ENCODE data around the gene MAP2. TPM values are rescaled to one million over a fixed set of nuclear protein-coding genes. Genes with fewer than 3 reads are reported as not detected.

MAP2 gene
- total RNA-seq, 1 donor from 2014 or later = 2.8 TPM

DNA sequence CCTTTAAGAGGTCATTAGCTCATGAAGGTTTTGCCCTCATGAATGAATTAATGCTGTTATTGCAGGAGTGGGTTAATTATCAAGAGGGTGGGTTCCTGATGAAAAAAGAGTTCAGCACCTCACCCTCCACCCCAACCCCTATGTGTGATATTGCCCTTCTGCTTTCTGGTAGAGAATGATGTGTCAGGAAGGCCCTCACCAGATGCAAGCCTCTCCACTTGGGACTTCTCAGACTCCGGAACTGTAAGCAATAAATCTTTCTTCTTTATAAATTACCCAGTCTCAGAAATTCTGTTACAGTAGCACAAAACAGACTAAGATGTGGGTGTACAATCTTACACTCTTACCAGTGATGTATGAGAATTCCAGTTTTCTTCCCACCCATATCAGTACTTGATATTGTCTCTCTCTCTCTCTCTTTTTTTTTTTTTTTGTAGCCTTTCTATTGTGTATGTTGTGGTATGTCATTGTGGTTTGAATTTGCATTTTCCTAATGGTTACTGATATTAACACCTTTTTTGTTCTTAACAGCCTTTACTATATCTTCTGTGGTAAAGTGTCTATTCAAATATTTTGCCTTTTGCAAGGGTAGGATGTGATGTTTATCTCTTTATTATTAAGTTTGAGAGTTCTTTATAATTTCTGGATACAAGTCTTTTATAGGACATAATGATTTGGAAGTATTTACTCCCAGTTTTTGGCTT, 10.4 kb upstream of the MAP2 start:
- ATAC-seq (ENCODE audit: poor library complexity) (no peak), DNase-seq (no peak)
- intact Hi-C loops (cut with DNase I) = no loop called here

DNA sequence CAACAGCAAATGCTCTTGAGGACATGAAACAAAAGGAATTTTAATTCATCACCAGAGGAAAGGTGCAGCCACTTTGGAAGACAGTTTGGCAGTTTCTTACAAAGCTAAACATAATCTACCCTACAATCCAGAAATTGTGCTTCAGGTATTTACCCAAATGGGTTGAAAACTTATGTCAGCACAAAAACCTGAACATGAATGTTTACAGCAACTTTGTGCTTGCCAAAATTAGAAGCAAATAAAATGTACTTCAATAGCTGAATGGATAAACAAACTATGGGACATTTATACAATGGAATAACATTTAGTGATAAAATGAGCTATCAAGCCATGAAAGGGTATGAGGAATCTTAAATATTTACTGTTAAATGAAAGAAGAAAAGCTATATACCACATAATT, 6.9 kb upstream of the MAP2 start:
- intact Hi-C loops (cut with DNase I) = no loop called here
- ATAC-seq (ENCODE audit: poor library complexity) = no peak
- DNase-seq = no peak

DNA sequence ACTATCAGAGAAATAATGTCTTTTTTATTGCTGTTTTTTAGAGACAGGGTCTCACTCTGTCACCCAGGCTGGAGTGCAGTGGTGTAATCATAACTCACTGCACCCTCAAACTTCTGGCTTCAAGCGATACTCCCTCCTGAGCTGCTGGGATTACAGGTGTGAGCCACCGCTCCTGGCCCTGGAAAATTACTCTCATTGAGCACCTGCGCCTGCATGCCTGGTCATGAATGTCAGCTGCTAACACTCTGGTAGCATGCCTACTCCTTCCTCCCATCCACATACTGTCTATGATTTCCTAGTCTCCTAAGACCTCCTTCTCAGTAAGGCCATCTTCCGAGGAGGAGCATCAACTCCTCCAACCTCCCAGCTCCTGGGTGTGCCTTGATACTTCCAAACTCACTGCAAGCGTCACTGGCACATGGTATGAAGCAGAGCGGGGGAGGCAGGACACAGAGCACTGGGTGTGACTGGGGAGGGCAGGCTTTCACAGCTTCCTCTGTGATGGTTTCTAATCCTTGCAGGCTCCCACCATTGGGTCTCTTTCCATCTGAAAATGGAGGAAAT, 1.6 kb upstream of the MAP2 start:
- intact Hi-C loops (cut with DNase I) = loop anchor here (5.0 to 10.0 kb wide), 2 partner anchors 85 to 143 kb away; no protein-coding TSS in a partner anchor
- ATAC-seq (ENCODE audit: poor library complexity) (no peak), DNase-seq (no peak)

DNA sequence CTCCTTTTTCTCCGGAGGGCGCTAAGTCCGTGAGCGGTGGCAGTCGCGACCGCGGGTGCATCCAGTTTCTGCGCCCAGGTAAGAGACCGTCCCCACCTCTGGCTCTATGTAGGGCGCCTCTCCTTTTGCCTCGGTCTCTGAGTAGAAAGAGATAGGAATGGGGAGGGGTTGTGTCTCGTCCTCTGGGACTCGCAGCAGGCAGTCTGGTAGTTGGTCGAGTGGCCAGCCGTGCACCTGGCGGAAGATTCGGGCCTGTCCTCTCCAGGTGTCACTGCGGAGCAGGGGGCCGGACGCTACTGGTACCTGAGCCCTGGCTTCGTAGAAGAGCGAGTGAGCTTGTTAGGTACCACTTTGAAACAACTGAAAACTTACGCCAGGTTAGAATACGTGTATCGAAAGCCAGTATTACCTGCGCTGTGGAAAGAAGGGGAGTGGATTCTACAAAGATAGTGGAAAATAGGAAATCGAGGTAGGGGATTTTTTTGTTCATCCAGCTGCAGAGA, 403 bp downstream of the MAP2 start:
- intact Hi-C loops (cut with DNase I) = loop anchor here (5.0 to 10.0 kb wide), 2 partner anchors 87 to 141 kb away; no protein-coding TSS in a partner anchor
- DNase-seq (peak; percentile 41), ATAC-seq (ENCODE audit: poor library complexity) (peak; percentile 7)

DNA sequence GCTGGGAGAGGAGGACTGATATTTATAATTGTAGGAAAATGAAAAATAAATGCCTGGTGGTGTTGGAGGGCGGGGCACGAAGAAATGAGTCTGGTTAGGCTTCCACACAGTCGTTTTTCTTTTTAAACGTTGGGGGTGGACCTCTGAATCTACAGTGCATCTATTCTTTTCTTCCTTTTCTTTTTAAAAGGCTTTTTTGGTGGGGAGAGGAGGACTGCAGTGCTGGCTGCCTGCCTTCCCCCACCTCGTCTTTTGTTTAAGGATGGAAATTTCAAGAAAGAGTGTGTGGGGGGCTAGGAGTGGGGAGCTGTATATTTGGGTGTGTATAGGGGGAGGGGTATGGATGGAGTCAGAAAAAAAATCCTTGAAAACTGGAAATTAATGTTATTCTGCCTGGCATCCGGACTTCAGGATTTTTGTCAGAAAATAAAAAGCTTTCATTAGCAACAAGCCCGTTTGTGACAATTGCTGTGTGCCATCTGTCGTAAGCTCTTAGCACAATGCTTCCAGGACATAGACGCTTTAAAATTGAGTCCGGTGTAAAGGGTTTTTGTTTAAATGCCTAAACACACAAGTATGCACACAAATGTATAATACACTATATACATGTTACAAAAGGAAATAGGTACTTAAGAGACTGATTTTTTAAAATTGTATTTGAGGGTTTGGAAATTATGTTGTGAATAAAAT, 1.1 kb downstream of the MAP2 start:
- intact Hi-C loops (cut with DNase I) = loop anchor here (5.0 to 10.0 kb wide), 2 partner anchors 88 to 140 kb away; no protein-coding TSS in a partner anchor
- no peak for DNase-seq
- ATAC-seq (ENCODE audit: poor library complexity) = no peak

- ATAC-seq (ENCODE audit: poor library complexity) = no peak
- intact Hi-C loops (cut with DNase I) = loop anchor here (10.0 kb wide), 1 partner anchor 139 kb away; no protein-coding TSS in a partner anchor
- DNase-seq = no peak
These were observed 1.7 kb downstream of the MAP2 start for GRCh38 chr2:209425471-209426071.

DNA sequence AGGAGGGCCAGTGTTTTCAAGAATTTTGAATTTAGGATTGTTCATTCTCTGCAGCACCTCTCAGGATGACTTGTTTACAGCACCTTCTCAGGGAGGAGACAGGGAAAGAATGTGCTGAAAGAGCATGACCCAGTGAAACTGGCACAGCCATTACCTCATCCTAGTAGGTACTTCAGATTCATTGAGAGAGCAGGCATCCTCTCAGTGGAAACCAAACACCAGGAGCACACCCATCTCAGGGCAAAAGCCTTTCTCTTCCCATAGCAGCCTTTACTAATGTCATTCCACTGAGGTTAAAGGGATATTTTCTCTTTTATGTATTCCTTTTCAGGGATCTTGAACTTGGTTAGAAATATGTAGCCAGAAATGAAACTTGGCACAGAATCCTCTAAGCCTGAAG, 2.6 kb downstream of the MAP2 start:
- intact Hi-C loops (cut with DNase I) = loop anchor here (10.0 kb wide), 1 partner anchor 138 kb away; no protein-coding TSS in a partner anchor
- DNase-seq (no peak), ATAC-seq (ENCODE audit: poor library complexity) (no peak)

- DNase-seq = no peak
- ATAC-seq (ENCODE audit: poor library complexity) = no peak
- intact Hi-C loops (cut with DNase I) = no loop called here
These were observed 7.9 kb downstream of the MAP2 start for GRCh38 chr2:209431701-209432100.

- intact Hi-C loops (cut with DNase I) = no loop called here
- DNase-seq (no peak), ATAC-seq (ENCODE audit: poor library complexity) (no peak)
These were observed 17.7 kb downstream of the MAP2 start for GRCh38 chr2:209441541-209441940.

DNA sequence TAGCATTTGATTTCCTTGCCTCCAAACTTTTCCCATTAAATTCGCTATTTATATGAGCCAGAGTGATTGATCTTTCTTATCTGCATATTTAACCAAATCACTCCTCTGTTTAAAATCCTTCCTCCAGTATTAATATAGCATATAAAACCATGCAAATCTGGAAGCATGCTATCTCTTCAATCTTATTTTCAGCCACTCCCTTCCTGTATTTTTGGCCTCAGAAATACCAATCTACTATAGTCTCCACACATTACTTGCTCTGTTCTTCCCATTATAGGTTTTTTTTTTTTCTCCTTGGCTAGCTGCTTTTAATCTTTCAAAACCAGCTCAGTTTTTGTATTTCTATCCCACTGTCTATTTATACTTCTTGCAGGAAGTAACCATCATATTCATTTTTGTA, 19.1 kb downstream of the MAP2 start:
- ATAC-seq (ENCODE audit: poor library complexity) (no peak), DNase-seq (no peak)
- intact Hi-C loops (cut with DNase I) = no loop called here

DNA sequence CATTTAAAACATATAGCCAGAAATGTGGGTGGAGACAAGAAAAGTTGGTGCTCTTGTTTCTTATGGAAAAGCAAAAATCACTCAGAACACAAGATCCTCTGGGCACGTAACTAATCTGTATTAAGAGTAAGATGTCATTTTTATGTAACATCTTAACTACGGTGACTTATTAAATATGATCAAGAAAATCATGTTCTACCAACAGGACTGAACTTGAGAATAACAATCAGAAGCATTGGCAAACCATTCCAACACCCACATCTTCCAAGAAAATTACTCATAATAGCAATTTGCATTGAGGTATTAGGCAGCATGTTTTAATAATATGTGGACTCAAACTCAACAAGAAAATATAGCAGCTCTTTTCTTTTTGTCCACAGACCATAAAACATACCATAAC, 21.6 kb downstream of the MAP2 start:
- intact Hi-C loops (cut with DNase I) = no loop called here
- ATAC-seq (ENCODE audit: poor library complexity) (no peak), DNase-seq (no peak)

- ATAC-seq (ENCODE audit: poor library complexity) (no peak), DNase-seq (no peak)
- intact Hi-C loops (cut with DNase I) = no loop called here
These were observed 27.5 kb downstream of the MAP2 start for GRCh38 chr2:209451209-209451834.

- ATAC-seq (ENCODE audit: poor library complexity) = no peak
- DNase-seq = no peak
- intact Hi-C loops (cut with DNase I) = no loop called here
These were observed 32.6 kb downstream of the MAP2 start for GRCh38 chr2:209456489-209456888.

- no peak for DNase-seq
- intact Hi-C loops (cut with DNase I) = no loop called here
- no peak for ATAC-seq (ENCODE audit: poor library complexity)
These were observed 34.4 kb downstream of the MAP2 start for GRCh38 chr2:209458008-209458979.

DNA sequence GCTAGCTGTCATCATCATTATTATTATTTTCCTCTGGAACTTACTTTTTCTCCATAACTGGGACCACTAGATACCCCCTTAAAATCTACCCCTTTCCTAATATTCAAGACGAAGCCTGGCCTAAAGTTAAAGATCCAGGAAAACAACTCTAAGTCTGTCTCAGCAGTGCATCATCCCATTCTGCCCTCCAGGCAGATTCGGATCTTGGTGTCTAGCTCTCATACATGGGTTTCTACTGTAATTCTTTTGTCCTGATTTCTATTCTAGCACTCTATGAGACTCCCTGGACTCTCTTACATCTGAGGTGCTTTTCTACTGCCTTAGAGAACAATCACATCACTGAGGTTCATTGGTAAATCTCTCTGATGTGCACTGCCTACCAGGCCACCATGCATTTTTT, 35.5 kb downstream of the MAP2 start:
- DNase-seq = no peak
- intact Hi-C loops (cut with DNase I) = no loop called here
- no peak for ATAC-seq (ENCODE audit: poor library complexity)

DNA sequence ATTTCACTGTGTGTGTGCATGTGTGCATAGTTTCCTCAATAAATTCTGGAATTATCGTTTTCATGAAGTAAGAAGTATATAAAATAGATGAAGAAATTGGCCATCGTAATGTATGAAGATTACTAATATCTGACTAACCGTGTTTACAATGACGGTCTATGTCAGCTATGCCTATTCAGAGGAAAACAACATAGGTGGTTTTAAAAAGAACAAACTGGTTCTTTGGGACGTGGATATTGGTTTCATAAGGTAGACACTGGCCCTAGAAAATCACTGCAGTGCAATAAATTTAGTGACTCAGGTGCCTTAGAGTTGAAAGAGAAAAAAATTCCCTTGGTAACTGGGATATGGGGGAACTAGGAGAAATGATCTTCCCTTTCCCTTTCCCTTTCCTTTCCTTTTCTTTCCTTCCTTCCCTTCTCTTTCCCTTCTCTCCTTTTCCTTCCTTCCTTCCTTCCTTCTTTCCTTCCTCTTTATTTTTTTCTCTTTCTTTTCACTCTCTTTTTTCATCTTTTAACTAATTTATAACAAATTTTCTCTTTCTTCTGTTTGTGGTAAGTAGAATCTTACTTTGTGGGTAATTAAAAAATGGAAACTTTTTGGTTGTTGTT, 36.4 kb downstream of the MAP2 start:
- DNase-seq (no peak), ATAC-seq (ENCODE audit: poor library complexity) (no peak)
- intact Hi-C loops (cut with DNase I) = no loop called here

GRCh38 chr2:209463226-209463625, 39.4 kb downstream of the MAP2 start:
- ATAC-seq (ENCODE audit: poor library complexity) = no peak
- intact Hi-C loops (cut with DNase I) = no loop called here
- DNase-seq = no peak

Data from Right ventricle myocardium superior (tissue), 1 donor.